Tongue (tissue), 2 donors: ENCODE results near the gene DGUOK. TPM values are rescaled to one million over a fixed set of nuclear protein-coding genes. Genes with fewer than 3 reads are reported as not detected.

Experiments used
- DNase-seq: peaks from one replicate; pipeline ENCODE4 v3.0.0-alpha.2; 2015
- total RNA-seq: library from RNA; depleted of rRNA; stranded (reverse); fragments of >200 nt; gene quantifications from one replicate; pipeline ENCODE4 v1.2.3, GENCODE V29; 2014

Gene DGUOK
- total RNA-seq, 1 donor from 2014 or later = 23.5 TPM

GRCh38 chr2:73952499-73953446 is 26.1 kb downstream of the DGUOK start:
- peak; percentile 11 for DNase-seq

GRCh38 chr2:73956218-73956865 is 29.7 kb downstream of the DGUOK start:
- no peak for DNase-seq

DNA sequence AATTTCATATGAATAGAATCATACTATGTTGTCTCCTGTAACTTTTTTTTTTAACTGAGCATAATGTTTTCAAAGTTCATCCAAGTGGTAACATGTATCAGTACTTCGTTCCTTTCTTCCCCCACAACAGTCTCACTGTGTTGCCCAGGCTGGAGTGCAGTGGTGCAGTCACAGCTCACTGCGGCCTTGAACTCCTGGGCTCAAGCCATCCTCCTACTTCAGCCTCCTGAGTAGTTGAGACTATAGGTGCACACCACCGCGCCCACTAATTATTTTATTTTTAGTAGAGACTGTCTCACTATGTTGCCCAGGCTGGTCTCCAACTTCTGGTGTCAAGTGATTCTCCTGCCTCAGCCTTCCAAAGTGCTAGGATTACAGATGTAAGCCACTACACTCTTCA is 34.6 kb downstream of the DGUOK start:
- DNase-seq = no peak

DNA sequence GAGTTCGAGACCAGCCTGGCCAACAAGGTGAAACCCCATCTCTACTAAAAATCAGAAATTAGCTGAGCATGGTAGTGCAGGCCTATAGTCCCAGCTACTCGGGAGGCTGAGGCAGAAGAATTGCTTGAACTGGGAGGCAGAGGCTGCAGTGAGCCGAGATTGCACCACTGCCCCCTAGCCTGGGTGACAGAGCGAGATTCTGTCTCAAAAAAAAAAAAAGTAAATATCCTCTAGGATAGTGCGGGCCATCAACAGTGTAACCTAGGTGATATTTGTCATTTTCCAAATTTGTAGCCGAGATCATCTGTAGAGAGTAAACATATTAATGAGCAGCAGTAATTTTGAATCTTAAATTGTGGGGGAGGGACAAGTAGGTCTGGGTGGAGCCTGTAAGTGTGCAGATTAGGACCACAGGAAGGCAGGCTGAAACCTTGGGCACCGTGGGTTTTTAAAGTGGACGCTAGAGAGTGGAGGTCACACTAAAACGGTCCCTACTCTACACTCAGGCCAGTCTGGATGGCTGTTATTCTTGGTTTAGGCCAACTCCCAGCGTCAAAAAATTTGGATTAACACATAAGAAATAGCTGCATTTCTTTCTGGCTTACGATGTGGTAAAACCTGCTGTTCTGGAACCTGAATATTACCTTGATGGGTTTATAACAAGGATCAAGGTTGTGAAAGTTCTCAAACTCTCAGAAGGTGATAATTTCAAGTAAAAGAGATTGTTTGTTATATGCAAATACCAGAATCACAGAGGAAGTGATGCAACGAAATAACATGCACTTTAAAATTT is 35.3 kb downstream of the DGUOK start:
- DNase-seq = no peak

- no peak for DNase-seq
Measured at GRCh38 chr2:73962798-73963197, 36.1 kb downstream of the DGUOK start.

DNA sequence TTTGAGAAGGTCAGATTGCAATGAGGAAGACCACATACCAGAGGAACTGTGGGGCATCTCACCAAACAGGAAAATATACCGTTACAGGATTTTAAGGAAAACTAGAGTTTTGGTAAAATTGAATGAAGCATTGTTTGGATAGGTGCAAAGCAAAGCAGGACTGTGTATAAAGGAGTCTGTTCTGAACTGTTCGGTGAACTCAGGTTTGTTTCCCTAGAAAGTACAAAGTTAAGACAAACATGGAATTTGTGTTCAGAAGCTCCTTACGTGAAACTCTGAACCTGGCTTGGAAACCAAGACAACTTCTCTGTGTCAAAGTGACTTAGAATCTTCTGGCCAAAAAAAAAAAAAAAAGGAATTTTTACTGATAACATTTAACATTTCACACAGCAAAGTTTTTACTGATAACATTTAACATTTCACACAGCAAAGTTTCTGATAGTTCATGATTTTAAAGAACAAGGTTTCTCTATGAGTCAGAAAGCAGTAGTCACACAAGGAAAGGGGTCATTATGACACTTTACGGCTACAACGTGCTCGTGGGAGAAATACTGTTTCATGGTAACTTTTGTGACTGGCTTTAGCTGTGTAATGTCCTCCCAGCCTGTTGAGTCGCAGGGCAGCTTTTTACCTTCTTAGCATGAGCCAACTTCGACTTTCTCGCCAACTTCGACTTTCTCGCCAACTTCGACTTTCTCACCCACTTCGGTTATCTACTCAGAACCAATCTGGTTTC is 36.9 kb downstream of the DGUOK start:
- DNase-seq = no peak

DNA sequence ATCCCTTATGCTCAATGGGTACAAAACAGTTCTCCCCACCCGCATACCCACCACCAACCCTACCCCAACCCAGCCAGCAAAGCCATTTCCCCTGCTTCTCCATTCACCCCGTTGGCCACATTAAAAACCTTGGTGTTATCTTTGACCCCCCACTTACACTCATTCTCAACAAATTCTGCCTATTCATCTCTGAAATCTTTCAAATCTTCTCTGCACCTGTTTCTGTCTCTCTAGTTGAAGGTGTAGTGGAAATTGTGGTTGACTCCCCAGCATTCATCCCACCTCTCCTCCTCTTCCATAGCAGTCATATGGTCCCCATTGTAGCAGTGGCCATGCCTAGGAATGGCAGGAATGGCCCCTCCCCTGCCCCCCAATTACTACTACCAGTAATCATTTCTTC is 37.5 kb downstream of the DGUOK start:
- DNase-seq = no peak

- no peak for DNase-seq
Measured at GRCh38 chr2:73965053-73965452, 38.4 kb downstream of the DGUOK start.

- no peak for DNase-seq
Measured at GRCh38 chr2:73968357-73968937, 41.8 kb downstream of the DGUOK start.

DNA sequence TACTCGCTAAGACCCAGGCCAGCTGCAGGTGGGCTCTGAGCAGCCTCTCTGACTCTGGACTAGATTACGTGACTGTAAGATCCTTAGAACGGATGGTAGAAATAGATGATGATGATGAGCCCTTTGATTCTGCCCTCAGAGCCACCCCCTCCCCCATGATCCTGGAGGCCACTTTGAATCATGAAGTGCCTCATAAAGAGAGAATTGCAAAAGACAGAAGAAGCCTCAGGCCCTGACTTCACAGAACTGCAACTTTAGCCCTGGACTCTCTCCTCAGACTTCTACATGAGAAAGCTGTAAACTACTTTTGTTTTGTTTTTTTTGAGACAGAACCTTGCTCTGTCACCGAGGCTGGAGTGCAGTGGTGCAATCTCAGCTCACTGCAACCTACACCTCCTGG is 42.7 kb downstream of the DGUOK start:
- DNase-seq = no peak

- no peak for DNase-seq
Measured at GRCh38 chr2:73970141-73970803, 43.6 kb downstream of the DGUOK start.

GRCh38 chr2:73970850-73971471 is 44.3 kb downstream of the DGUOK start:
- DNase-seq = peak; percentile 30

DNA sequence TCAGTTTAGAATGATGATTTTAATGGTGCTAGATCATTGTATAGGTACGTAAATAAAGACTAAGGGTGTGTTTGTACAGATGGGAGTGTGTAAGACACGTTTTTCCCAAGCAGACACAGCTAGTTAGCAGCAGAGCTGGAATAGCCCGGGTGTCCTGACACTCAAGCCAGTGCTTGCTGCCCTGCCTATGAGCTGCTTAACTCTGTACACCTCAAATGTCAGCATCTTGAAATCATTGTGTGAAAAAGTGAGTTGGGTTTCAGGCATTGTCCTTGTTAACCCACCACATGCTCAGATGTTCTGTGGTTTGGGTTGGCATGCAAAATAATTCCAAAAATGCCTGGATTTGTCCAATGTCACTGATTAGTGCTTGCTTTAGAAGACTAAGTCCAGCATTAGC is 45.0 kb downstream of the DGUOK start:
- DNase-seq = no peak

DNA sequence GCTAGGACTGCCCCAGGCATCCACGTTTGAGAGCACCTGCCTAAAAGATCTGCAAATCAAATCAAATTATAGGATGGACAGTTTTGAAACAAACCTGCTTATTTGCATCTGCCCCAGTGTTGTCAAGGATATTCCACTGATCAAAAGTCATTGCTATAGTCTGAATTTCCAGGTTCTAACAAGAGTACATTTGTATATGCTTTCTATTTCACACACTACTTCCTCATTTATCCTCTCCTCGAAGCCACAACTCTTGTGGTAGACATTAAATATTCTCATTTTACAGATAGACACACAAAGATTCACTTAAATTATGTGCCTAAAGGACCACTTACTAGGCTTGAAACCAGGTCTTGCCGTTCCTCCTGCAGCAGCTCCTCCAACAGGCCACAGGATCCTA is 46.2 kb downstream of the DGUOK start:
- DNase-seq = no peak

- no peak for DNase-seq
Measured at GRCh38 chr2:73975731-73976130, 49.1 kb downstream of the DGUOK start.

DNA sequence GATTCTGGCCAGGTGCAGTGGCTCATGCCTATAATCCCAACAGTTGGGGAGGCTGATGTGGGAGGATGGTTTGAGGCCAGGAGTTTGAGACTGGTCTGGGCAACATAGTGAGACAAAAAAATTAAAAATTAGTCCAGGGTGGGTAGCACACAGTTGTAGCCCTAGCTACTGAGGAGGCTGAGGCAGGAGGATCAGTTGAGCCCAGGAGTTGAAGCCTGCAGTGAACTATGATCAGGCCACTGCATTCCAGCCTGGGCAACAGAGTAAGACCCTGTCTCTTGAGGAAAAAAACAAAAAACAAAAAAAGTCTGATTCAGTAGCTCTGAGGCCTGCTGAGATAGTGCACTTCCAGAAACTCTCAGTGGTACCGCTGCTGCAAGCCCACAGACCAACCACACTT is 50.1 kb downstream of the DGUOK start:
- DNase-seq = no peak

DNA sequence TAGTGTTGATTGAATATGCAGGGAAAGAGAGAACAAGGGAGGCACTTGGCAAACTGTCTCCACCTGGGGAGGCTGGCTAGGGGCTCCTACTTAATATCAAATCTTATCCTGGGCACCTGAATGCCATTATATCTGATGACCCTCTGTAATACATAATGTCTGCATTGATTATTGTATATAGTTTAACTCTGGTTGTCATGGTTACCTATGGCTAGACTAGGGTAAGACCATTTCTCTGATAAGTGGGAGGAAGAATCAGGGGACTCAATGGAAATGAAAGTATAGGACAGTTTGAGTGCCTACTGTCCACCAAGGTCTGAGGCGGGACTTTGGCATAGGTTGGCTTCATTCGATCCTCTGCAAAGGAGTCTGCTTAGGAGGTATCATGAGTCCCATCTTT is 50.8 kb downstream of the DGUOK start:
- DNase-seq = no peak

DNA sequence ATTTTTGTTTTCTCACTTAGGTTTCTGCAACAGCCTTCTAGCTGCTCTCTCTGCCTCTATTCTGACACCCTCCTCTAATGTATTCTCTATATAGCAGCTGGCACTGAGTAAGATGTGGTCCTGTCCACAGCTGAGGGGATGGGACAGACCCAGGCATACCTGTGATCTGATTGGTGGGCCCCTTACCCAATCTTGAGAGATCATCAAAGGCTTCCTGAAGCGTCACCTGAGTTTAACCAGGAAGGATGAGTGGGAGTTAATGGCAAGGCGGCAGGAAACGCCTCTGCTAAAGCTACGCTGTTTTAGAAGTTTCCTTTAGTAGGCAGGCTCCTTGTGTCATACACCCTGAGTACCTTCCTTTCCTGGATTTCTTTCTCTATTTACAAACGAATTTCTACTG is 52.3 kb downstream of the DGUOK start:
- no peak for DNase-seq

DNA sequence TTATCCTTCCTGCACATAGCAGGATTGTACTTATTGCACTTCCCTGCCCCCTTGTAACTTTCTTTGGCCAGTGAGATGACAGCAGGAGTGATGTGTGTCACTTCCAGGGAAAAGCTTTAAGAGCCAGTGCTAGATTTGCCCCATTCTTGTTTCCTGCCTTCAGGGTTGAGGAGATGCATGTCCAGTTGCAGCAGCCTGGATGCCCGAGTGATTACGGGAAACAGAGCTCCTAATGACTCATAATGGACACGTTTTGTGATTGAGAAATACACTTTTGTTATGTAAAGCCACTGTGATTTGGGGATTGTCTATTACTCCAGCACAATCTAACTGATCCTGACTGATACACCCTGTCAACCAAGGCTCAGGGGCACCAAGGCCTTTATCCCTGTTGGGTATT is 53.0 kb downstream of the DGUOK start:
- DNase-seq = no peak

DNA sequence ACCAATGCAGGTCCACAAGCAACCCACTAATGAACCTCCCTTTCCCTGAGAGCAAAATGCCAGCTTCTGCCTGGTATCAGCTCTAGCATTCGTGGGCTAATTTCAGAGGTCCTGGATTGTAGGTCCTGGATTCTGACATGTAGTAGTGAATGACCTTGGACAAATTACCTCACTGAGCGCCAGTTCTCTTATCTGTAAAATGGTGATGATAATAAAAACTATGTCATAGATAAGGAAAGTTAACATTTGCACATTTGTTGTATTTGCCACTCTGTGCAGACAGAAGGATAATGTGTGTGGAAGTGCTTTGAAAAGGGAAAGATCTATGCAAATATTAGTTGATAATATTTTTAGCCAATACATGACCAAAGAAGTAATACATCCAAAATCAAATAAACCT is 53.9 kb downstream of the DGUOK start:
- no peak for DNase-seq
